Stimulated activated CD8-positive, alpha-beta memory T cell treated with anti-CD3 and anti-CD28 coated beads, Interleukin-15, amount 100 ng/mL, for 1 hour (primary cell): ENCODE results near the gene MPIG6B.

Experiments used
- DNase-seq: peaks from one replicate; pipeline ENCODE4 v3.0.0-alpha.2; 2020; ENCODE audit warnings: low read depth

The MPIG6B gene

DNA sequence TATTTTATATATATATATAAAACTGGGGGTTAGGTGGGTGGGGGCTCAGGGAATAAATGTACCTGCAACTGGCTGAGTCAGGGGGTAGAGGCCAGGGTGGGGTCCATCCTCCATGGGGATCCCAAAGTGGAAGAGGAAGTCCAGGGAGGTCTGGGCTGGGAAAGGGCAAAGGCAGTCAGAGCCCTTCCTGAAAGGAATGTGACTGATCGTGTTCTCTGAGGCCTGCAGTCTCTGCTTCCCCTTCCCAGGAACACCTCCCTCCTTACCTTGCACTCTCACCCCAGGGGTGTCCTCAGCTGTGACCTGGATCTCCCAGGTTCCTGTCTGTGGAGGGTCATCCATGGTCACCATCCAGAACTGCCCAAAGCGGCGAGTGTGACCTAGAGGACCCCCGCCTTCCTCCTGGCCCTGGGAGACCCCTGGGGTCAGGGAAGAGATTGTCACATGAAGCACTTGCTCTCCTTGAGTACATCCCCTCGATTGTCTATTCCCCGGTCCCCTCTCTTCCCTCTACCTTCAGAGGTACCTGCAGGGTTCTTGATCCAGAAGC is 44.0 kb downstream of the MPIG6B start:
- no peak for DNase-seq

DNA sequence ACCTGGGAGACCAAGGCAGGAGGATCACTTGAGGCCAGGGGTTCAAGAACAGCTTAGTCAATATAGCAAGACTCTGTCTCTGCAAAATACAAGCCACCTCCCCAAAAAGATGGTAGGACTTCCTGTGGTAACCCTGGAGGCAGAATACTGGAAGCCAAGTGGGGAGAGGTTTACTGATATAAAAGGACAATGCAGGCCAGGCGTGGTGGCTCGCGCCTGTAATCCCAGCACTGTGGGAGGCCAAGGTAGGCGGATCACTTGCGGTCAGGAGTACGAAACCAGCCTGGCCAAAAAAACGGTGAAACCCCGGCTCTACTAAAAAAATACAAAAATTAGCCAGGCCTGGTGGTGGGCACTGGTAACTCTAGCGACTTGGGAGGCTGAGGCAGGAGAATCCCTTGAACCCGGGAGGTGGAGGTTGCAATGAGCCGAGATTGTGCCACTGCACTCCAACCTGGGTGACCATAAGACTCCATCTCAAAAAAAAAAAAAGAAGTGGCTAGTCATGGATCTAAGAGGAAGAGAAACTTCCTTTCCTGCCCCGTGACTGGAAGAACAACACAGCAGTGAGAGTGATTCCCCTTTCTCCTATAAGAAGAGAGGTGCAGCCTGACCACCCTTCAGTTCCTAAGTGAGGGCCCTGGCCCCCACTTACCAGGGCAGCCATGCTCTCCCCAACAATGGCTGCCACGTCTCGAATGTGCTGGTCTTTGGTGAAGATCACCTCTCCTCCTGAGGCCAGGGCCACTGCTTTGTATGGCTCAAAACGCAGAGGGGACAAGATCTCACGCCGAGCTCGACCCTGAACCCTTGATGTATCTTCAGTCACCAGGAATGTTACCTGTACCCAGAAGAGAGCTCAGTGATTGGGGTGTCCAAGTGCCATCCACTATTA is 45.4 kb downstream of the MPIG6B start:
- no peak for DNase-seq

DNA sequence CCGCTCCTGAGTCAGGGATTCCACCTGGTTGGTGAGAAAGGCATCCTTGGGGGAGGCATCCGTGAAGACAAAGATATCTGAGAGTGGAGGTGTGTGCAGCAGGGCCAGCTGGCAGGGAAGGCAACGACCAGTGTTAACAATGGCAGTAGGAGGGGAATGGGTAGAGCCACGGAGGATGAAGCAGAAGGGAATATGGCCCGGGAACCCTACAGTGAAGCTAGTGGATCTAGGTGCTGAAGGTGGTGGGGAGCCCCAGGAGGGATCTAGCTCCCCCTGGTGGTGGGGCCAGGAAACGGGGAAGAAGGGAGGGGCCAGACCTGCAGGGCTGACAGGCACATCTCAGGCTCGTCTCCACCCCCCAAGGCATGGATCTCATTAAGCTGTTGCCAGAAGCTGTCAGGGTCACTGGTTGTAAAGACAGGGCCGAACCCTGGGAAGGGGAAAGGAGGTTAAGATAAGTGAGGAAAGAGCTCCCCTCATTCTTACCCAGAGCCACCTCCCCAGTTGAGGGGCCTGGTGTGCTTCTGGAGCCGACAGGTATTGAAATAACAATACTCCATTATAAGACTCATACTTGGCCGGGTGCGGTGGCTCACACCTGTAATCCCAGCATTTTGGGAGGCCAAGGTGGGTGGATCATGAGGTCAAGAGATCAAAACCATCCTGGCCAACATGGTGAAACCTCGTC is 46.7 kb downstream of the MPIG6B start:
- DNase-seq = peak; percentile 69

DNA sequence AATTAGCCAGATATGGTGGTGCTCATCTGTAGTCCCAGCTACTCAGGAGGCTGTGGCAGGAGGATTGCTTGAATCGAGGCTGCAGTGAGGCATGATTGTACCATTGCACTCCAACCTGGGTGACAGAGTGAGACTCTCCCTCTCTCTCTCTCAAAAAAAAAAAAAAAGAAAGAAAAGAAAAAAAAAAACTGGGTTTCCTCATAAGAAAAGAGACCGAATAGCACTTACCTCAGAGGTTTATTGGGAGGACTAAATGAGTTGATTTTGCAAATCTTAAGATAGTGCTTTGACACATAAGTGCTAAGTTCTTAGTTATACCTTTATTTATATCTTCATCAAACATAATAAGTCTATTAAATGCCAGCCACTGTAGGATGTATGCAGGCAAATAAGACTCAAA is 47.7 kb downstream of the MPIG6B start:
- DNase-seq = no peak

DNA sequence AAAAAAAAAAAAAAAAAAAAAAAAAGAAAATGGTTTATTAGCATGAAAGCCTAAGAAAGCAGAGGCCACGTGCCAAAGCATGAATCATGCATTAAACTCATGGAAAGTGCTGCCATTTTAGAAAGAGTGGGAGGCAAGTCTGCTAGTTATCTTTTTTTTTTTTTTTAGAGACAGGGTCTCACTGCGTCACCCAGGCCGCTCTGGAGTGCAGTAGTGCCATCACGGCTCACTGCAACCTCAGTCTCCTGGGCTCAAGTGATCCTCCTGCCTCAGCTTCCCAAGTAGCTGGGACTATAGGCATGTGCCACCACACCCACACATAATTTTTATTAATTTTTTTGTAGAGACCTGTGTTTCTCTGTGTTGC is 48.8 kb downstream of the MPIG6B start:
- no peak for DNase-seq

DNA sequence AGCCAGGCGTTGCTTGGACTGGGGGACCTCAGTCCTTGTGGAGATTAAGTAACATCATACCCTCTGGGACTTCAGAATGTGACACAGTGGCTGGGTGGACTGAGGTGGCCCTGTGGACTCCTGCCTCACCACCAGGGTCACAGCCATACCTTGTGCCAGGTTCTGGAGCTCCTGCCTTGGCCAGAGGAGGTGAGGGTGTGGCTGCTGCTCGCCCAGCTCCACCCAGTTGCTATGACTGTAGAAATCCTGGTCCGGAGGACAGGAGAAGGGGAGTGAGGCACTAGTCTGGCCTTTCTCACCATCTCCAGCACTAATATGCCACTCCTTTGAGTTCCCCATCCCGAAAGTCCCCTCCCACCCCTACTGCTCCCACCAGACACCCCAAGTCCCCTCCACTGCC is 52.0 kb downstream of the MPIG6B start:
- DNase-seq = no peak

DNA sequence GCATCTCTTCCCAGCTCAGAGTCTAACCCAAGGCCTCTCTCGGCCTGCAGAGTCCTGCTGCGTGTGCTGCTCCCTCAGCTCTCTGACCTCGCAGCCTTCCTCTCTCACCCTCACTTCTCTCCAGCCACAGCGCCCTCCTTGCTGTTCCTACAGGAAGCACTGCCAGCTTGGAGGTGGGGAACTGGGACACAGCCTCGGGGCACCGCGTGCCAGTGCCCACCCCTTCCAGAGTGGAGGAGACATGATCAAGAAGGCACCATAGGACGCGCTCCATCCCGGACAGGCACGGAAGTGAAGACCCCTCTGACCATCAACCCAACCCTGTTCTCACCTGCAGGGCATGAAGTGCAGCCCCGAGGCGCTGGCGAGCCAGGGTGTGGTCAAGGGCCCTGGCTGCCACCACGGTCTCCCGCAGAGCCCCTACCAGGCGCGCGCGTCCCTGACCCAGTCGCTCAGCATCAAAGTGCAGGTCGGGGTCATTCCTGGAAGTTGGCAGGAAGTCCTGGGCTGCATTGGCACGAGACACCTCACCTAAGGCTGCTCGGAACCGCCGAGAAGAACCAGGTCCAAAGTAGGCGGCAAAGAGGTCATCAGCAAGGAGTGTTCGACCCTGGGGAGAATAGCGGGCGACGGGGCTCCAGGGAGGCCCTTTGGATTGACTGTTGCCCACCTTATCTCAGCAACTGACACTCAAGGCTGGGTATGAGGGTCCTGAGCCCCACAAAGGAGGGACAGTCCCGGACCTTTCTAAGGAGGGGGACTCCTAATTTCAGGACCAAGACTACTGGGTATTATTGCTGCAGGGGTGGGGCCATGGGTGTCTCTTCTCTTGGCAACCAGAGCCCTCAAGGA is 52.7 kb downstream of the MPIG6B start:
- DNase-seq = no peak
